Fibroblast of lung (primary cell): Measurements from ENCODE around the gene WDR36. TPM values are rescaled to one million over a fixed set of nuclear protein-coding genes. Genes with fewer than 3 reads are reported as not detected.

ENCODE experiments used
- DNase-seq, 2 donors: peaks; one replicate each; pipeline versions ENCODE4 v3.0.0 to v3.0.0-alpha.2; 2010; ENCODE audit warnings: low read depth in 2 of 2
- H2AFZ ChIP-seq: 2 replicates; pipeline ENCODE4 v1.5.1; 2012; ENCODE audit warnings: low read length, control low read depth, inconsistent platforms
- H3K27ac ChIP-seq: 2 replicates; pipeline ENCODE4 v1.5.1; 2011; ENCODE audit warnings: low read length, control low read depth; ENCODE audit not compliant: insufficient read depth
- H3K27me3 ChIP-seq: 2 replicates; pipeline ENCODE4 v1.5.1; 2011; ENCODE audit warnings: mild to moderate bottlenecking, low read length; ENCODE audit not compliant: control insufficient read depth, insufficient read depth
- H3K36me3 ChIP-seq: 2 replicates; pipeline ENCODE4 v1.5.1; 2011; ENCODE audit warnings: low read length; ENCODE audit not compliant: control insufficient read depth, insufficient read depth
- H3K4me1 ChIP-seq: 2 replicates; pipeline ENCODE4 v1.5.1; 2011; ENCODE audit warnings: low read length; ENCODE audit not compliant: control insufficient read depth, insufficient read depth; ENCODE audit errors: extremely low read depth
- H3K4me2 ChIP-seq: 2 replicates; pipeline ENCODE4 v1.5.1; 2011; ENCODE audit warnings: low read length, control low read depth; ENCODE audit not compliant: insufficient read depth; ENCODE audit errors: extremely low read depth
- H3K4me3 ChIP-seq, 4 experiments: fragments of 200-600 bp in 1 of 4; sonication (generic) in 1 of 4; replicated peaks in 1 of 4; 2 replicates each; pipeline ENCODE4 v1.5.1; 2011 to 2016; ENCODE audit warnings: low read length in 4 of 4, low read depth in 3 of 4, mild to moderate bottlenecking in 3 of 4, control low read depth in 2 of 4, inconsistent platforms in 1 of 4, mixed read lengths in 1 of 4; ENCODE audit not compliant: insufficient read depth in 1 of 4; ENCODE audit errors: control extremely low read depth in 1 of 4
- H3K79me2 ChIP-seq: 2 replicates; pipeline ENCODE4 v1.5.1; 2012; ENCODE audit warnings: mild to moderate bottlenecking, low read length, inconsistent platforms; ENCODE audit not compliant: control insufficient read depth, insufficient read depth
- H3K9ac ChIP-seq: 2 replicates; pipeline ENCODE4 v1.5.1; 2011; ENCODE audit warnings: mild to moderate bottlenecking, low read length, control low read depth; ENCODE audit not compliant: insufficient read depth
- H3K9me3 ChIP-seq: 2 replicates; pipeline ENCODE4 v1.5.1; 2012; ENCODE audit warnings: low read depth, low read length; ENCODE audit not compliant: control insufficient read depth, insufficient read depth
- H4K20me1 ChIP-seq: 2 replicates; pipeline ENCODE4 v1.5.1; 2011; ENCODE audit warnings: low read length; ENCODE audit not compliant: control insufficient read depth, insufficient read depth; ENCODE audit errors: extremely low read depth
- EZH2 ChIP-seq: IDR thresholded peaks from 2 replicates; pipeline ENCODE4 v1.5.1; 2012; ENCODE audit warnings: low read length, control low read depth, mild to moderate bottlenecking; ENCODE audit errors: missing control alignments
- polyA plus RNA-seq, 2 donors: library from polyadenylated mRNA; depleted of rRNA in 1 of 2; stranded (reverse) in 1 of 2; unstranded in 1 of 2; fragments of >200 nt; gene quantifications; 2 replicates each; pipeline ENCODE4 v1.2.1, GENCODE V29; 2011 to 2012; ENCODE audit warnings: missing spikeins in 1 of 2
- total RNA-seq: library from RNA; depleted of rRNA; stranded (reverse); fragments of >200 nt; gene quantifications from 2 replicates; pipeline ENCODE4 v1.2.1, GENCODE V29; 2014
- TF ChIP-seq, protein P1 (sequence below), 2 donors: IDR thresholded peaks in 1 of 2; conservative IDR thresholded peaks in 1 of 2; 1 replicate in 1 of 2; 2 replicates in 1 of 2; pipeline ENCODE4 v1.5.1; 2011 to 2012; ENCODE audit warnings: low read length in 2 of 2, control low read depth in 1 of 2, inconsistent platforms in 1 of 2, low read depth in 1 of 2, mild to moderate bottlenecking in 1 of 2

Gene WDR36
- total and polyA plus RNA-seq, 2 donors (not counting 1 experiment from before 2014, with no cell fraction given), result 34.7 to 55.8 TPM

DNA sequence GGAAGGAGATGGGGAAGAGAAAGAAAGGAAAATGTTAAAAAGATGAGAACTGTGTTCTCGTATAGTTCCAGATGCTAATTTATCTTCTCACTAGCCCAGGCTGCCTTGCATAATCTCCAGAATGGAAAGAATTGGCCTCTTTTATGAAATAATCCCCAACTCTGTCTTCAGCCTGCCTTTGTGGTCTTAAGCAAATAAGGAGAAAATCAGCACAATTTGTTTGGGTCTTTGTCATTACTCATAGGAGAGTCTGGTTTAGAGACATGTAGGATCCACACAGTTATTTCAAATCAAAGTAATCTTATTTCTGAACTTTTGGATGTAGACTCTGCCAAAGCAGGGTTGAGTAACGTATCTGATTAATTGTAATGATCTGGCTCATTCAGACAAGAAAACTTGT, 81.3 kb downstream of the WDR36 start:
- no peak overlapping the region for H3K9ac ChIP-seq
- DNase-seq, result peak in 1 of 2 donors; percentile 63
- H3K79me2 ChIP-seq, result no peaks in the 10 kb centered on the region
- no peak overlapping the region for H3K4me3 ChIP-seq
- H4K20me1 ChIP-seq, result no peaks in the 10 kb centered on the region
- H3K4me2 ChIP-seq, result no peak overlapping the region
- no peak overlapping the region for H3K27ac ChIP-seq
- peaks cover 2% of the 10 kb centered on the region for H3K27me3 ChIP-seq
- H3K9me3 ChIP-seq, result no peaks in the 10 kb centered on the region
- H2AFZ ChIP-seq, result no peak overlapping the region
- H3K36me3 ChIP-seq, result no peaks in the 10 kb centered on the region
- no peak for TF ChIP-seq EZH2
- TF ChIP-seq, protein P1, sequence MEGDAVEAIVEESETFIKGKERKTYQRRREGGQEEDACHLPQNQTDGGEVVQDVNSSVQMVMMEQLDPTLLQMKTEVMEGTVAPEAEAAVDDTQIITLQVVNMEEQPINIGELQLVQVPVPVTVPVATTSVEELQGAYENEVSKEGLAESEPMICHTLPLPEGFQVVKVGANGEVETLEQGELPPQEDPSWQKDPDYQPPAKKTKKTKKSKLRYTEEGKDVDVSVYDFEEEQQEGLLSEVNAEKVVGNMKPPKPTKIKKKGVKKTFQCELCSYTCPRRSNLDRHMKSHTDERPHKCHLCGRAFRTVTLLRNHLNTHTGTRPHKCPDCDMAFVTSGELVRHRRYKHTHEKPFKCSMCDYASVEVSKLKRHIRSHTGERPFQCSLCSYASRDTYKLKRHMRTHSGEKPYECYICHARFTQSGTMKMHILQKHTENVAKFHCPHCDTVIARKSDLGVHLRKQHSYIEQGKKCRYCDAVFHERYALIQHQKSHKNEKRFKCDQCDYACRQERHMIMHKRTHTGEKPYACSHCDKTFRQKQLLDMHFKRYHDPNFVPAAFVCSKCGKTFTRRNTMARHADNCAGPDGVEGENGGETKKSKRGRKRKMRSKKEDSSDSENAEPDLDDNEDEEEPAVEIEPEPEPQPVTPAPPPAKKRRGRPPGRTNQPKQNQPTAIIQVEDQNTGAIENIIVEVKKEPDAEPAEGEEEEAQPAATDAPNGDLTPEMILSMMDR (conservative IDR thresholded peaks at IDR 0.05 in 1 of 2, IDR thresholded peaks at IDR 0.05 in 1 of 2; ENCODE audit: low read depth in 1 of 2, low read length in 2 of 2), result no peak
- H3K4me1 ChIP-seq, result no peaks in the 10 kb centered on the region

Other genes with a start within 250 kb of the WDR36 start
- 9.2 and 18.7 TPM in 2 replicates for gene TSLP, start 20.6 kb upstream of the WDR36 start, total RNA-seq
- 4.6 and 20.6 TPM in 2 replicates for gene TSLP, start 20.6 kb upstream of the WDR36 start, polyA plus RNA-seq
- 0.77 and 0.83 TPM in 2 replicates for gene CAMK4, start 132.0 kb downstream of the WDR36 start, total RNA-seq
- 5.9 and 6.5 TPM in 2 replicates for gene CAMK4, start 132.0 kb downstream of the WDR36 start, polyA plus RNA-seq